ENCODE data around the gene DCAF17. TPM values are rescaled to one million over a fixed set of nuclear protein-coding genes. Genes with fewer than 3 reads are reported as not detected.

DCAF17 gene
- total RNA-seq, 4 donors from 2014 or later: 38.7 to 52.1 (median 46.2) TPM

- Histone ChIP-seq H3K4me1 (peaks cover 10 to 11% of the 10 kb centered on the region in 2 donors), H3K27ac (no peak overlapping the region)
Measured at GRCh38 chr2:171430516-171431410, 3.3 kb upstream of the DCAF17 start.

GRCh38 chr2:171431677-171432167, 2.3 kb upstream of the DCAF17 start:
- Histone ChIP-seq H3K27ac (no peak overlapping the region), H3K9me3 (no peaks in the 10 kb centered on the region), H3K36me3 (no peaks in the 10 kb centered on the region), H3K4me3 (replicated peaks in 1 of 3) (no peak overlapping the region), H3K27me3 (no peaks in the 10 kb centered on the region), H3K4me1 (peaks cover 10 to 11% of the 10 kb centered on the region in 2 donors)
- intact Hi-C loops (cut with DNase I): no loop called here
- TF ChIP-seq POLR2A (IDR thresholded peaks at IDR 0.05): no peak
- 95 to 100% methylated on average over 7 to 9 of the region's 9 CpGs for WGBS, 2 donors
- no peak for DNase-seq

More at GRCh38 chr2:171430516-171431410, 3.3 kb upstream of the DCAF17 start:
- intact Hi-C loops (cut with DNase I): no loop called here
- 97 to 98% methylated on average over 7 of the region's 7 CpGs for WGBS, 2 donors
- Histone ChIP-seq H3K4me3 (replicated peaks in 1 of 3) (no peak overlapping the region), H3K36me3 (no peaks in the 10 kb centered on the region), H3K27me3 (no peaks in the 10 kb centered on the region), H3K9me3 (no peaks in the 10 kb centered on the region)
- TF ChIP-seq CTCF (IDR thresholded peaks at IDR 0.05) (no peak), POLR2A (IDR thresholded peaks at IDR 0.05) (no peak)
- DNase-seq: no peak

GRCh38 chr2:171432206-171432968, 1.6 kb upstream of the DCAF17 start:
- DNase-seq: no peak
- intact Hi-C loops (cut with DNase I): no loop called here
- 85% methylated on average over 4 of the region's 4 CpGs for WGBS, 2 donors
- Histone ChIP-seq H3K27me3 (no peaks in the 10 kb centered on the region), H3K36me3 (no peaks in the 10 kb centered on the region), H3K27ac (no peak overlapping the region), H3K9me3 (no peaks in the 10 kb centered on the region), H3K4me3 (replicated peaks in 1 of 3) (no peak overlapping the region), H3K4me1 (peaks cover 10 to 11% of the 10 kb centered on the region in 2 donors)
- TF ChIP-seq CTCF (IDR thresholded peaks at IDR 0.05) (no peak), POLR2A (IDR thresholded peaks at IDR 0.05) (no peak)

GRCh38 chr2:171432969-171433762, 860 bp upstream of the DCAF17 start:
- H3K9me3 ChIP-seq: no peaks in the 10 kb centered on the region
- H3K4me3 ChIP-seq (replicated peaks in 1 of 3): peak overlapping the region; percentile 38 to 95 (median 52)
- 28 to 30% methylated on average over 20 of the region's 20 CpGs for WGBS, 2 donors
- peaks cover 10 to 11% of the 10 kb centered on the region in 2 donors for H3K4me1 ChIP-seq
- no peaks in the 10 kb centered on the region for H3K36me3 ChIP-seq
- TF ChIP-seq POLR2A (IDR thresholded peaks at IDR 0.05) (no peak), CTCF (IDR thresholded peaks at IDR 0.05) (no peak)
- H3K27me3 ChIP-seq: no peaks in the 10 kb centered on the region
- intact Hi-C loops (cut with DNase I): no loop called here
- peak; percentile 51 to 54 for DNase-seq
- peak overlapping the region in 1 of 3 donors; percentile 94 for H3K27ac ChIP-seq

- no peak for DNase-seq
- no peak for TF ChIP-seq CTCF (IDR thresholded peaks at IDR 0.05)
- TF ChIP-seq POLR2A (IDR thresholded peaks at IDR 0.05): no peak
- H3K36me3 ChIP-seq: no peaks in the 10 kb centered on the region
- intact Hi-C loops (cut with DNase I): no loop called here
- peaks cover 10 to 11% of the 10 kb centered on the region in 2 donors for H3K4me1 ChIP-seq
- no peaks in the 10 kb centered on the region for H3K9me3 ChIP-seq
- peak within 1 kb of the TSS; percentile 52 to 95 (median 65) for H3K4me3 ChIP-seq (replicated peaks in 1 of 3)
- 0 to 1% methylated on average over 13 to 14 of the region's 15 CpGs for WGBS, 2 donors
- H3K27me3 ChIP-seq: no peaks in the 10 kb centered on the region
- H3K27ac ChIP-seq: peak within 1 kb of the TSS; percentile 89 to 94 (median 92)
Measured at GRCh38 chr2:171433763-171434012, 338 bp upstream of the DCAF17 start, which contains the start of gene METTL8. Gene METTL8, minus strand, starts transcription at chr2:171433990. Its CDS starts 41,805 bp downstream, at chr2:171392185.

Measured in thyroid gland (tissue), 4 donors.